ENCODE data around the gene CDS1.

GRCh38 chr4:84545093-84545492, 37.8 kb upstream of the CDS1 start:
- TF ChIP-seq, protein P1, sequence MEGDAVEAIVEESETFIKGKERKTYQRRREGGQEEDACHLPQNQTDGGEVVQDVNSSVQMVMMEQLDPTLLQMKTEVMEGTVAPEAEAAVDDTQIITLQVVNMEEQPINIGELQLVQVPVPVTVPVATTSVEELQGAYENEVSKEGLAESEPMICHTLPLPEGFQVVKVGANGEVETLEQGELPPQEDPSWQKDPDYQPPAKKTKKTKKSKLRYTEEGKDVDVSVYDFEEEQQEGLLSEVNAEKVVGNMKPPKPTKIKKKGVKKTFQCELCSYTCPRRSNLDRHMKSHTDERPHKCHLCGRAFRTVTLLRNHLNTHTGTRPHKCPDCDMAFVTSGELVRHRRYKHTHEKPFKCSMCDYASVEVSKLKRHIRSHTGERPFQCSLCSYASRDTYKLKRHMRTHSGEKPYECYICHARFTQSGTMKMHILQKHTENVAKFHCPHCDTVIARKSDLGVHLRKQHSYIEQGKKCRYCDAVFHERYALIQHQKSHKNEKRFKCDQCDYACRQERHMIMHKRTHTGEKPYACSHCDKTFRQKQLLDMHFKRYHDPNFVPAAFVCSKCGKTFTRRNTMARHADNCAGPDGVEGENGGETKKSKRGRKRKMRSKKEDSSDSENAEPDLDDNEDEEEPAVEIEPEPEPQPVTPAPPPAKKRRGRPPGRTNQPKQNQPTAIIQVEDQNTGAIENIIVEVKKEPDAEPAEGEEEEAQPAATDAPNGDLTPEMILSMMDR (IDR thresholded peaks at IDR 0.05; ENCODE audit: low read depth, low read length), result no peak
- no peak for TF ChIP-seq MYC (IDR thresholded peaks at IDR 0.05; ENCODE audit: low read depth, low read length)
- TF ChIP-seq POLR2A (IDR thresholded peaks at IDR 0.05; ENCODE audit: extremely low read depth, insufficient read length), result no peak
- TF ChIP-seq, protein P2, sequence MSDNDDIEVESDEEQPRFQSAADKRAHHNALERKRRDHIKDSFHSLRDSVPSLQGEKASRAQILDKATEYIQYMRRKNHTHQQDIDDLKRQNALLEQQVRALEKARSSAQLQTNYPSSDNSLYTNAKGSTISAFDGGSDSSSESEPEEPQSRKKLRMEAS (IDR thresholded peaks at IDR 0.05; ENCODE audit: low read depth, low read length), result no peak

Data from NB4 (cell line).